Tibial artery (tissue), 4 donors: ENCODE measurements around the gene PPM1L.

Experiments
- DNase-seq, 2 donors: peaks; one replicate each; pipeline ENCODE4 v3.0.0-alpha.2; 2019
- H3K27ac ChIP-seq, 2 donors: fragments of 200-600 bp; sonication (generic) in 1 of 2; 1 replicate in 1 of 2; 2 replicates in 1 of 2; pipeline ENCODE4 v1.5.1; 2018 to 2019; ENCODE audit warnings: mild to moderate bottlenecking in 1 of 2
- H3K27me3 ChIP-seq, 2 donors: fragments of 200-600 bp; sonication (generic) in 1 of 2; one replicate each; pipeline versions ENCODE4 v1.5.1 to v1.6.0; 2016 to 2019
- H3K36me3 ChIP-seq, 3 donors: fragments of 200-600 bp; sonication (generic) in 2 of 3; one replicate each; pipeline ENCODE4 v1.5.1; 2016 to 2019; ENCODE audit warnings: mild to moderate bottlenecking in 2 of 3
- H3K4me1 ChIP-seq, 4 donors: fragments of 200-600 bp; sonication (generic) in 2 of 4; 1 replicate in 3 of 4; 2 replicates in 1 of 4; pipeline ENCODE4 v1.5.1; 2016 to 2019
- H3K4me3 ChIP-seq, 2 donors: fragments of 200-600 bp; sonication (generic) in 1 of 2; 1 replicate in 1 of 2; 2 replicates in 1 of 2; pipeline ENCODE4 v1.5.1; 2018 to 2019; ENCODE audit warnings: mild to moderate bottlenecking in 2 of 2
- H3K9me3 ChIP-seq, 3 donors: fragments of 200-600 bp; sonication (generic) in 1 of 3; one replicate each; pipeline ENCODE4 v1.5.1; 2016 to 2019
- CTCF ChIP-seq, 2 experiments: fragments of 200-600 bp in 1 of 2; fragments of 450-650 bp in 1 of 2; IDR thresholded peaks; one replicate each; pipeline ENCODE4 v1.5.1; 2017 to 2019; ENCODE audit warnings: antibody characterized with exemption in 2 of 2, mild to moderate bottlenecking in 1 of 2, moderate library complexity in 1 of 2
- intact Hi-C: fragments of 100-400 bp; cut with DNase I; formaldehyde crosslinking; loops from one replicate; pipeline ENCODE4 v1.15.0; 2023; ENCODE audit warnings: low total_unique reads

The PPM1L gene

GRCh38 chr3:161082063-161082462 lies 326.0 kb downstream of the PPM1L start:
- intact Hi-C loops: no loop called here
- peaks cover 0 to 16% (median 15%) of the 10 kb centered on the region in 3 donors for H3K36me3 ChIP-seq
- H3K9me3 ChIP-seq: no peaks in the 10 kb centered on the region
- no peak for DNase-seq
- TF ChIP-seq CTCF (IDR thresholded peaks at IDR 0.05): no peak
- no peak overlapping the region for H3K4me3 ChIP-seq
- peaks cover 0 to 27% (median 7%) of the 10 kb centered on the region in 4 donors for H3K4me1 ChIP-seq
- H3K27me3 ChIP-seq: no peaks in the 10 kb centered on the region
- H3K27ac ChIP-seq: no peak overlapping the region

- H3K4me3 ChIP-seq: no peak overlapping the region
- no peak for DNase-seq
- TF ChIP-seq CTCF (IDR thresholded peaks at IDR 0.05): no peak
- H3K4me1 ChIP-seq: peaks cover 0 to 16% (median 2%) of the 10 kb centered on the region in 4 donors
- no peaks in the 10 kb centered on the region for H3K9me3 ChIP-seq
- no peaks in the 10 kb centered on the region for H3K27me3 ChIP-seq
- no peak overlapping the region for H3K27ac ChIP-seq
- intact Hi-C loops: no loop called here
- peaks cover 0 to 22% (median 16%) of the 10 kb centered on the region in 3 donors for H3K36me3 ChIP-seq
Observed at GRCh38 chr3:161083131-161083530, 327.1 kb downstream of the PPM1L start.

- intact Hi-C loops: no loop called here
- DNase-seq: no peak
- no peaks in the 10 kb centered on the region for H3K27me3 ChIP-seq
Observed at GRCh38 chr3:161084277-161084676, 328.2 kb downstream of the PPM1L start.

GRCh38 chr3:161093895-161094294 lies 337.9 kb downstream of the PPM1L start:
- intact Hi-C loops: no loop called here
- H3K27ac ChIP-seq: no peak overlapping the region
- no peak for TF ChIP-seq CTCF (IDR thresholded peaks at IDR 0.05)

More at GRCh38 chr3:161084277-161084676, 328.2 kb downstream of the PPM1L start:
- Histone ChIP-seq H3K4me3 (no peak overlapping the region), H3K36me3 (peaks cover 7 to 22% (median 16%) of the 10 kb centered on the region in 3 donors), H3K27ac (no peak overlapping the region), H3K4me1 (peaks cover 0 to 11% (median 2%) of the 10 kb centered on the region in 4 donors), H3K9me3 (no peaks in the 10 kb centered on the region)
- no peak for TF ChIP-seq CTCF (IDR thresholded peaks at IDR 0.05)

GRCh38 chr3:161096771-161097367 lies 340.8 kb downstream of the PPM1L start:
- Histone ChIP-seq H3K4me1 (no peaks in the 10 kb centered on the region), H3K9me3 (no peaks in the 10 kb centered on the region), H3K27me3 (no peaks in the 10 kb centered on the region), H3K4me3 (no peak overlapping the region), H3K27ac (no peak overlapping the region), H3K36me3 (peaks cover 3 to 16% (median 6%) of the 10 kb centered on the region in 3 donors)
- no peak for DNase-seq
- TF ChIP-seq CTCF (IDR thresholded peaks at IDR 0.05): no peak
- intact Hi-C loops: no loop called here

More at GRCh38 chr3:161093895-161094294, 337.9 kb downstream of the PPM1L start:
- Histone ChIP-seq H3K4me3 (no peak overlapping the region), H3K4me1 (no peaks in the 10 kb centered on the region), H3K9me3 (no peaks in the 10 kb centered on the region), H3K27me3 (no peaks in the 10 kb centered on the region), H3K36me3 (peaks cover 0 to 10% (median 0%) of the 10 kb centered on the region in 3 donors)
- no peak for DNase-seq
